Measurements from ENCODE around the gene NDRG4. TPM values are rescaled to one million over a fixed set of nuclear protein-coding genes. Genes with fewer than 3 reads are reported as not detected.

Gene NDRG4
- total and polyA plus RNA-seq, 2 donors (not counting 1 experiment from before 2014, with no cell fraction given), result 0.96 to 1.1 TPM

DNA sequence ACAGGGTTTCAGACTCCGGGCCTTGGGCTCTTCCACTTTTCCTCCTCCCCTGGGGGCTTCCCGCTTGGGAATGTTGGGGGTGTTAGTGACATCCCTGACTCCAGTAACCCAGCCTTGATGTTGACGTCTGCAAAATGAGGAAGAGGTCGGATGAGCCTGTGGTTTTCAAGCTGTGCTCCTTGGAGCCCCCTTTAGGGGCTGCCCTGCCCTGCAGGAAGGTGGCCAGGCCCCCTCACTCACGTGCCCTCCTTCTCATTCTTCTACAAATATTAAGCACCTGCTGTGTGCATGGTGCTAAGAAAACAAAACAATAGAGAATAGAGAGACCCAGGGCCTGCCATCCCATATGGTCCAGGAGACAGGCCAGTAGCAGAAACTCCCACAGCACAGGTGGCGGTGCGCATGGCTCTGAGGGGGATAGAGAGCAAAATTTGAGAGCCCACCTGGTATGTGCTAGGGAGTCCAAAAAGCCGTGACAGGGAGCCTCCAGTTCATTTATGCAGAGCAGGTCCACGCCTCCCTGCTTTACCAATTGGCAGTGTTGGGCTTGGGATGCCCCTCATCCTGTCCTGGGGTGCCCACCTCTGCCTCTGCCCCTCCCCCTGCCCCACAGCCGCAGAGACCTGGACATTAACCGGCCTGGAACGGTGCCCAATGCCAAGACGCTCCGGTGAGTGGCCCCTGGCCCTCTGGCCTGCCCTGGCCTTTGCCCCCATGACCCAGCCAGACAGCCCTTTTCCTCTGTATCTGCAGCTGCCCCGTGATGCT is 7.4 kb downstream of the NDRG4 start:
- no peak overlapping the region for H3K9ac ChIP-seq (ENCODE audit: low read length)
- no peak overlapping the region for H3K4me3 ChIP-seq (ENCODE audit: control extremely low read depth in 1 of 5, extremely low read depth in 1 of 5, insufficient read depth in 1 of 5, low read depth in 2 of 5, low read length in 4 of 5)
- Mint-ChIP-seq H3K27me3 (peaks cover 10% of the 10 kb centered on the region), H3K27ac (no peak overlapping the region), H3K4me3 (no peak overlapping the region), H3K4me1 (peaks cover 1% of the 10 kb centered on the region), H3K9me3 (ENCODE audit: insufficient read depth) (no peaks in the 10 kb centered on the region)
- ChIA-PET CTCF (interaction anchor here (2.4 kb wide), 1 partner anchor 249 kb away, joined by 7 read pairs; no protein-coding TSS in a partner anchor), POLR2A (no interaction called here)
- DNase-seq (no peak), ATAC-seq (ENCODE audit: low read depth) (no peak)
- no peaks in the 10 kb centered on the region for H3K9me3 ChIP-seq (ENCODE audit: control extremely low read depth in 1 of 3, control insufficient read depth in 2 of 3, insufficient read depth in 1 of 3, low read length in 2 of 3)
- WGBS (ENCODE audit: insufficient coverage), result 72% methylated on average over 12 of the region's 15 CpGs
- intact Hi-C loops (cut with micrococcal nuclease), result no loop called here
- no peaks in the 10 kb centered on the region for H3K36me3 ChIP-seq (replicated peaks in 1 of 2; ENCODE audit: control extremely low read depth in 1 of 2, control insufficient read depth in 1 of 2, extremely low read depth in 1 of 2, insufficient read depth in 2 of 2, low read length in 1 of 2)
- H3K27me3 ChIP-seq (replicated peaks in 1 of 4; ENCODE audit: control extremely low read depth in 1 of 4, control insufficient read depth in 3 of 4, insufficient read depth in 4 of 4, low read length in 3 of 4), result peaks cover 0 to 22% (median 4%) of the 10 kb centered on the region in 4 experiments
- H4K20me1 ChIP-seq (ENCODE audit: control insufficient read depth, insufficient read depth, low read length, poor library complexity, severe bottlenecking), result no peaks in the 10 kb centered on the region
- no peak overlapping the region for H3K4me2 ChIP-seq (replicated peaks; ENCODE audit: low read depth, low read length, poor library complexity, severe bottlenecking)
- H3K79me2 ChIP-seq (ENCODE audit: control insufficient read depth, insufficient read depth, low read length), result no peaks in the 10 kb centered on the region
- no peak overlapping the region for H2AFZ ChIP-seq (ENCODE audit: insufficient read depth, low read depth, low read length, poor library complexity, severe bottlenecking)
- TF ChIP-seq, protein P1, sequence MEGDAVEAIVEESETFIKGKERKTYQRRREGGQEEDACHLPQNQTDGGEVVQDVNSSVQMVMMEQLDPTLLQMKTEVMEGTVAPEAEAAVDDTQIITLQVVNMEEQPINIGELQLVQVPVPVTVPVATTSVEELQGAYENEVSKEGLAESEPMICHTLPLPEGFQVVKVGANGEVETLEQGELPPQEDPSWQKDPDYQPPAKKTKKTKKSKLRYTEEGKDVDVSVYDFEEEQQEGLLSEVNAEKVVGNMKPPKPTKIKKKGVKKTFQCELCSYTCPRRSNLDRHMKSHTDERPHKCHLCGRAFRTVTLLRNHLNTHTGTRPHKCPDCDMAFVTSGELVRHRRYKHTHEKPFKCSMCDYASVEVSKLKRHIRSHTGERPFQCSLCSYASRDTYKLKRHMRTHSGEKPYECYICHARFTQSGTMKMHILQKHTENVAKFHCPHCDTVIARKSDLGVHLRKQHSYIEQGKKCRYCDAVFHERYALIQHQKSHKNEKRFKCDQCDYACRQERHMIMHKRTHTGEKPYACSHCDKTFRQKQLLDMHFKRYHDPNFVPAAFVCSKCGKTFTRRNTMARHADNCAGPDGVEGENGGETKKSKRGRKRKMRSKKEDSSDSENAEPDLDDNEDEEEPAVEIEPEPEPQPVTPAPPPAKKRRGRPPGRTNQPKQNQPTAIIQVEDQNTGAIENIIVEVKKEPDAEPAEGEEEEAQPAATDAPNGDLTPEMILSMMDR (IDR thresholded peaks at IDR 0.05), result peak; percentile 11
- TF ChIP-seq EZH2 (IDR thresholded peaks at IDR 0.05; ENCODE audit: borderline replicate concordance, insufficient read depth, low read depth, low read length, poor library complexity, severe bottlenecking), result no peak
- H3K27ac ChIP-seq (ENCODE audit: low read length in 2 of 2), result no peak overlapping the region
- H3K4me1 ChIP-seq (ENCODE audit: control insufficient read depth in 2 of 2, insufficient read depth in 2 of 2, low read length in 2 of 2), result no peaks in the 10 kb centered on the region

DNA sequence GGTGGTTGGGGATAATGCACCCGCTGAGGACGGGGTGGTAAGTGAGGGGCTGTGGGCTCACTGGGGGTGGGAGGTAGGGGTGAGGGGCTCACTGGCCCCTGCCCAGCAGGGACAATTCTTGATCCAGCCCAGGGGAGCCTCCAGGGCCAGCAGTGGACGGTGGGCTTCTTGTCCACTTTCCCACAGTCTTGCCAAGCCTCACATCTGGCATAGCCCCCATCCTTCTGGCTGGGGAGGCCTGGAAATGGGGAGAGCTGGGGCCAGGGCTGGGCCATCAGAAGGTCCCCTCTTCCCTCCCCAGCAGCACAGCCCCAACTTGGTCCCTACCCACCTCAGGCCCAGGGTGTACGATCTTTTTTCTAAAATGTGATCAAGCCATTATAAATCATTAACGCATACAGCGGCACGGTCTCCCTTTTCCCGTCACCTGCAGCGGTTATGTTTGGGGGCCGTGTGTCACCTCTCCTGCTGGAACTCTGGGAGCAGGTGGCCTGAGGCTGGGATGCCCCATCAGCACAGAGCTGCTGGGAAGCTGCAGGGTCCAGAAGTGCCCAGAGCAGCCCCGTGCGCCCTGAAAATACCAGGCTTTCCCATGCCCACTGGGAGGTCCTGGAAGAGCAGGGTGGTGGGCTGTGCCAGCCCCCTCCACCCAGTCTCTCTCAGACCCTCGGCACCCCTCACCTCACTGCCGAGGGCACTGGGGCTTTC is 8.2 kb downstream of the NDRG4 start:
- Histone ChIP-seq H3K36me3 (replicated peaks in 1 of 2; ENCODE audit: control extremely low read depth in 1 of 2, control insufficient read depth in 1 of 2, extremely low read depth in 1 of 2, insufficient read depth in 2 of 2, low read length in 1 of 2) (no peaks in the 10 kb centered on the region), H4K20me1 (ENCODE audit: control insufficient read depth, insufficient read depth, low read length, poor library complexity, severe bottlenecking) (no peaks in the 10 kb centered on the region), H3K4me2 (replicated peaks; ENCODE audit: low read depth, low read length, poor library complexity, severe bottlenecking) (no peak overlapping the region), H3K79me2 (ENCODE audit: control insufficient read depth, insufficient read depth, low read length) (no peaks in the 10 kb centered on the region), H3K27me3 (replicated peaks in 1 of 4; ENCODE audit: control extremely low read depth in 1 of 4, control insufficient read depth in 3 of 4, insufficient read depth in 4 of 4, low read length in 3 of 4) (peaks cover 0 to 15% (median under 1%) of the 10 kb centered on the region in 4 experiments), H2AFZ (ENCODE audit: insufficient read depth, low read depth, low read length, poor library complexity, severe bottlenecking) (no peak overlapping the region), H3K9me3 (ENCODE audit: control extremely low read depth in 1 of 3, control insufficient read depth in 2 of 3, insufficient read depth in 1 of 3, low read length in 2 of 3) (no peaks in the 10 kb centered on the region), H3K4me3 (ENCODE audit: control extremely low read depth in 1 of 5, extremely low read depth in 1 of 5, insufficient read depth in 1 of 5, low read depth in 2 of 5, low read length in 4 of 5) (no peak overlapping the region), H3K27ac (ENCODE audit: low read length in 2 of 2) (no peak overlapping the region), H3K9ac (ENCODE audit: low read length) (no peak overlapping the region), H3K4me1 (ENCODE audit: control insufficient read depth in 2 of 2, insufficient read depth in 2 of 2, low read length in 2 of 2) (no peaks in the 10 kb centered on the region)
- DNase-seq (no peak), ATAC-seq (ENCODE audit: low read depth) (no peak)
- Mint-ChIP-seq H3K4me3 (no peak overlapping the region), H3K27ac (no peak overlapping the region), H3K4me1 (peaks cover 1% of the 10 kb centered on the region), H3K27me3 (peaks cover 3% of the 10 kb centered on the region), H3K9me3 (ENCODE audit: insufficient read depth) (no peaks in the 10 kb centered on the region)
- ChIA-PET POLR2A (no interaction called here), CTCF (interaction anchor here (2.4 kb wide), 1 partner anchor 248 kb away, joined by 7 read pairs; no protein-coding TSS in a partner anchor)
- WGBS (ENCODE audit: insufficient coverage), result 94% methylated on average over 12 of the region's 14 CpGs
- intact Hi-C loops (cut with micrococcal nuclease), result no loop called here
- TF ChIP-seq, protein P1 (IDR thresholded peaks at IDR 0.05), result no peak
- no peak for TF ChIP-seq EZH2 (IDR thresholded peaks at IDR 0.05; ENCODE audit: borderline replicate concordance, insufficient read depth, low read depth, low read length, poor library complexity, severe bottlenecking)
